Renal cortex interstitium (tissue), 11 donors: ENCODE results near the gene NR1H2. TPM values are rescaled to one million over a fixed set of nuclear protein-coding genes. Genes with fewer than 3 reads are reported as not detected.
"Not testable (repeated sequence)": the region's sequence is repeated elsewhere in the genome, so short reads cannot be mapped to it uniquely, and the experiment has no call there.

ENCODE experiments used
- DNase-seq, 11 donors: peaks; one replicate each; pipeline ENCODE4 v3.0.0-alpha.2; 2013; ENCODE audit warnings: low read depth in 9 of 11, low spot score in 4 of 11; ENCODE audit errors: extremely low read depth in 1 of 11
- polyA plus RNA-seq, 3 donors: library from polyadenylated mRNA; unstranded; fragments of 120-200 nt; gene quantifications; one replicate each; pipeline ENCODE4 v1.2.1, GENCODE V29; 2013; ENCODE audit not compliant: insufficient read length in 3 of 3

The NR1H2 gene
- polyA plus RNA-seq, 3 donors: 25.0 to 43.5 (median 38.5) TPM

GRCh38 chr19:50333737-50334617, 42.3 kb upstream of the NR1H2 start:
- DNase-seq: peak in 7 of 11 donors; percentile 66 to 94 (median 82)

DNA sequence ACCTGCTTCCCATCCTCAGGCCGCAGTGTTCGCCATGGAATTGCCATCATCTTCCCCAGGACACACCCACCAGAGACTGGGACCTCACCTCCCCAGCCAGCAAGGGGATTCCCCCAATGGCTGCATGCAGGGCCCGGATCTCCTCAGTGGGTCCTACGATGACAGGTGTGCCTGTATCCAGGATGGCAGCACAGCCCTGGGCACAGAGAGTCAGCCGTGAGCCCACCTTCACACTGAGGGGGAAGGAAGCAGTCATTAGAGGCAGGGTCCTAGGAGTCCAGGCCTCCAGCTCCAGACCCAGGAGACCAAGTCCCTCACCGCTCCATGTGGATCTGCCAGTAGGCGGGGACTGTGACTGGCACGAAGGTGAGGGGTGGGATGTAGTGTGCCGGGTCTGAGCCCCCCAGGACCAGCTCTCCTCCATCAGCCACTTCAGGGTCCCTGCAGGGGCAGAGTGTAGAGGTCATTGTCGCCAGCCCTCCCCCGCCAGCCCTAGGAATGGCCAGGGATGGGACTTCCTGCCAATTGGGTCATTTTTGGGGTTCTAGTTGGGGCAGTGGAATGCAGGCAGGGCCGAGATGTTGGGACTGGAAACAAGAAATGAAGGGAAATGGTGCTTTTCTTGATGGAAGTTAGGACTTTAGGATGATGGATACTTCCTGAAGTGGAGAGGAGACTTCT, 41.4 kb upstream of the NR1H2 start:
- no peak for DNase-seq

DNA sequence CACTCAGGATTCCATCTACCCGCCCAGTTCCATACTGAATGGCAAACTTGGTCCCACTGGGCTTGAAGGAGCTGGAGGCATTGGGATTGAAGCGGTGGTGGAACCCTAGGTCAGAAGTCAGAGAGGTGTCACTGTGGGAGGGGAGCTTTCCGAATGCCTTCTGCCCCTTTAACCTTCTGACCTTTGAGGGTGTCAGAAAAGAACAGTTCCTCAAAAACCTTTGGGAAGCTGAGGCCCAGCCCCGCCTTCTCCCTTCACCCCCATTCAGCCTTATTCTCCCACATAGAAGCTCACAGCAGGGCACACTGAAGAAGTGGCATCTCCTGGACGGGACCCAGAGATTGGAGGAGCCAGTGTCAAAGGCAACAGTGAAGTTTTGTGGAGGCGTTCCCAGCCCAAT, 39.2 kb upstream of the NR1H2 start:
- DNase-seq: not testable (repeated sequence)

GRCh38 chr19:50340331-50340730, 35.9 kb upstream of the NR1H2 start:
- no peak for DNase-seq

GRCh38 chr19:50341091-50341564, 35.1 kb upstream of the NR1H2 start:
- DNase-seq: no peak

DNA sequence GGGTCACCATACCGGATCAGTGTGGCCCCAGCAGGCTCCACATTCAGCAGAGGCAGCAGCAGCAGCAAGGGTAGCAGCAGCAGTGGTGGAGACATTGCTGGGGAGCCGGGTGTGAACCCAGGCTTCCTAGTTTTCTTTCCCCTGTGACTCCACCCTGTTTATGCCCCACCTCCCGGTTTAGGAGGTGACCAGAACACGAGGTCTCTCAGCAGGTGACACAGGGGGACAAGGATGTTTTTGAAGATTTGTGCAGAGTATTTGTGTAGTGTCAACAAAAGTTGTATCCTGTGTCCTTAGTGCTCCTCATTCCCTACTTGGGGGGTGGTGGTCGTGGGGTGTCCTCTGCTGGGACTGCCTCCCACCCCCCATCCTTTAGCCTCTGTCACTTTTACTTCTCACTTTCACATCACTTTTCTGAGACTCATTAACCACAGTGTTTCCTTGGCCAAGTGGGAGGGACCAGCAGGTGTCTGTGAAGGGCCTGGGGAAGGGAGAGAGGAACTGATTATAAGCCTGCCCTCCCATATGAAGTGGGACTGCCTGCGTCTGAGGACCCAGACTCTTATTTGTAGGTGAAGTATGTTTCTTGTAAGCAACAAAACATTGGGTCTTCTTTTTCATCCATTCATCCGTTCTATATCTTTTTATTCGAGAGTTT, 31.5 kb upstream of the NR1H2 start:
- no peak for DNase-seq

DNA sequence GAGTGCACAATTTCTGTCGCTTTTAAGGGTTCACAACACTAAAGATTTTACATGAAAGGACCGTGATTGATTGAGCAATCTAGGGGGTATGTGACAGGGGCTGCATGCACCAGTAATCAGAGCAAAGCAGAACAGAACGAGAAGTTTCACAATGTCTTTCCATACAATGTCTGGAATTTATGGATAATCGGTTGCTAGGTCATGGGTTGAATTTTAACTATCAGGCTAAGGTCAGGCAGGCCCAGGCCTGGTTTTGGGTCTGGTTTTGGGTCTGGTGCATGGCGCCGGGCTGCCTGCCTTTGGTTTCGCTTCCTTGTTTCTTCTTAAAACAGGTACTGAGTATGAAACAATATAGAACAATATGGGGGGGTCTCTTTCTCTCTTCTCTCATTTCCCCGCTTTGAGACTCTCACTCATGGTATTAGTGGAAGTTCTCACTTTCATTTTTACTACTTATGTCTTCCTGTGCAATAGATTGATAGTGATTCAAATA, 29.1 kb upstream of the NR1H2 start:
- not testable (repeated sequence) for DNase-seq

DNA sequence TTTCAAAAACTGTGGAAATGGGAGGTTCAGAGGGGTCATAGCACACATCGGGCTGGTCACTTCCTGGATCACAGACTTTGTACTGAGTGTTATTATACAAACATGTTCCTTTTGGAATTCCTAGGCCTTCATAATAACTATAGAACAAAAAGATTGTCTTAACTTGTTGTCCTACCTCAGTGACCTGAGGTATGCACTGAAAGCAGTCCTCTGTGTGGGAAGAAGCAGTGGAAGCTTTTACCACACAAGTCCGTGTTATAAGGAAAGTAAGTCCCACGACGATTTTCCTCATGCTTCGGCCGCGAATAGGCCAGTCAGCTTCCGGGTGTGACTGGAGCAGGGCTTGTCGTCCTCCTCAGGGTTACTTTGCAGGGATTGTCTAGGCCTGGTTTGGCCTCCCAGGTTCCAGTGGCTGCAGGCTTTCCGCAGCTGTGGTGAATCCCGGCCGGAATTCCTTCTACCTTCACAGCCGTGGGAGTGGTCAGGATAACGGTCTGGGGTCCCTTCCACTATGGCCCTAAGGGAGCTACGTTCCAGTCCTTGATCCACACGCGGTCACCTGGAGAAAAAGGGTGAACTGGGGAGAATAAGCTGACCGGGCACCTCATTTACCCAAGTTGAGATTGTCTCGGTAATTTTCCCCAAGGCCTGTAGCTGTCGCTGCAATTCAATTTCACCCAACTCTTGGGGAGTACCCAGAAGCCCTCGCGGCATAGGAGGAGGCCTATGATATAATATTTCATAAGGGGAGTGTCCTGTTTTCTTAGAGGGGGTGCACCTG, 26.8 kb upstream of the NR1H2 start:
- no peak for DNase-seq

GRCh38 chr19:50352242-50352641, 24.0 kb upstream of the NR1H2 start:
- DNase-seq: no peak

- DNase-seq: not testable (repeated sequence)
Observed at GRCh38 chr19:50353487-50353880, 22.8 kb upstream of the NR1H2 start.

DNA sequence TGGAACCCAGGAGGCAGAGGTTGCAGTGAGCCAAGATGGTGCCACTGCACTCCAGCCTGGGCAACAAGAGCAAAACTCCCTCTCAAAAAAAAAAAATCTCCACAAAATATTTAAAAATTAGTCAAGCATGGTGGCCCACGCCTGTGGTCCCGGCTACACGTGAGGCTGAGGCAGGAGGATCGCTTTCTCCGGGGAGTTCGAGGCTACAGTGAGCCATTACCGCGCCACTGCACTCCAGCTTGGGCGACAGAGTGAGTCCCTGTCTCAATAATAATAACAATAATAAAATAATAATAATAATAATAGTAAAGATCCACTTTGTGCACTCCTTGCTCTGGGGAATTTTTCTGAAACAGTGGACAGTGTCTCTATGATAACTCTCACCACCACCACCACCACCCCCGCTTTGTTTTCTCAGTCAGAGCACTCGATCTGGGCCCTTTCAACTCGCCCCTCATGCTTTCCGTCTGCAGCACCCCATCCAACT, 19.5 kb upstream of the NR1H2 start:
- no peak for DNase-seq

DNA sequence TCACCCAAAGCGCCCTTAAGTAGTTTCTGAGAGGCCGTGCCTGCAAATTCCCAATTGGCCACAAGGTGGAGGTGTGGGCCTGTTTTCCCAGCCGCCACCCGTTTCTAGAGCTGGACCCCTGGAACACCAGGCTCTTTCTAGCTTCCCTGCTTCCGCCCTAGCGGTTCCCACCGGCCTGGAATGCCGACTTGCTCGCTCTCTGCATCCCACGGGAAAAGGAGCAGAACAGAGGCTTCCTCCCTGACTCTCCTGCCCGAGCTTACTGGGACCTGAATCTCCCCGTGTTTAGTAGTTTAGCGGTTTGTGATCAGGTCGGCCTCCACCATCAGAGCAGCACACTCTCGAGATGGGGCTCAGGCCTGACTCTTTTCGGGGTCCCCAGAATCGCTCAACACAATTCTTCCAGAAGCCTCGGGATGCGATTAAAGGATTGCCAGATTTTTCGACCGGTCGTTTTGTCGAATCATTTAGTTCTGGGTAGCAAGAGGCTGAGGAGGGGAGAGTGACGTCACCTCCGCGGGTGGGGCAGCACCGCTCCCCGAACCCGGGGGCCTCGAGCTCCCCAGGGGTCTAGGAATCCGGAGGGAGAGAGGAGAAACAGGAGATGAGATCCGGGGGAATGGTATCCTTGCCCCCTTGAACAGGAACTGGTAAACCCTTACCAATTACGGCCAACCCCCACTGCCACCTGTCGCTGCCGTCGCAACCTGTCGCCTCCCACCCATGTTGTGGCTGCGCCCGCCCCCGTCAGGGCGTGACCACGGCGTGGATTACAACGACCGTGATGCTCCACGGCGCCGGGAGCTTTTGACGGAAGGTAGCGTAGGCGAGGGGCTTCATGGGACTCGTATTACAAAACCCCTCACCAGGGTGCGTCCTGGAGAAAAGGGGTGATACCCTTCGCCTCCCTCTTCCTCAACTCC, 18.8 kb upstream of the NR1H2 start:
- DNase-seq: peak in 5 of 11 donors; percentile 45 to 62 (median 56)

DNA sequence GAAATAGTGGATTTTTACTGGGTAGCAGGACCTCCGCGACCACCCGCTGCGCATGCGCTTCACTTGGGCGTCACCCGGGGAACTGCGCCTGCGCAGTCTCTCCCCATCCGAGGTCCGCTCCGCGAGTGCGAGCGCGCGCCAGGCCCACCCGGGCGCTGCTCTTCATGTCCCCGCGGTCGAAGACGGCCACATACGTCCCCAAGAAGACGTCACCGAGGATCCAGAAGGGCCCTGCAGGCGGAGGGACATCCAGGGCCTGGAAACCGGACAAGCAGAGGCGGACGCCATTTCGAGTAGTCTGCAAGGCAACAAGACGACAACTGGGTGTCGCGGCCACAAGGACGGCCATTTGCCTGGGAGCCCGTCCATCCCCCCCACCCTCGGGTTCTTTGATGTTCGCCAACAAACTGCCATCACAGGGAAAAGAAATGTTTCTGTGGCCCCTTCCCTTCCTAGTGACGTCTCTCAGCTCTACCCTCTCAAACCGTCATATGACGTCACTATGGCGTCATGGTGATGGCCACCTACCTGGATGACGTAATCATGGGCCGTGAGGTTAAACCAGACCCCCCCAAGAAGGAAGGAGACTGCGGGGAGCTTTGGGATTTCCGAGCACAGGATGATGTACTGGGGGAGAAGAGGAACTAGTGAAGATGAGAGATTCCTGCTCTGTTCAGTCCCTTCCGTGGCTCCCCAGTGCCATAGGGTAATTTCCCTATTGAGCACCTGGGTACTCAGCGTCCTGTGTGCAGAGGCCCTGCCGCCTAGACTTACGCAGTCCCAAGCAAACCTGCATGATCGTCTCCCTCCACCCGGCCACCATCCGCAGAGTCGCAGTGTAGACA, 17.6 kb upstream of the NR1H2 start:
- peak in 5 of 11 donors; percentile 43 to 71 (median 48) for DNase-seq

GRCh38 chr19:50359328-50359818, 16.9 kb upstream of the NR1H2 start:
- no peak for DNase-seq

DNA sequence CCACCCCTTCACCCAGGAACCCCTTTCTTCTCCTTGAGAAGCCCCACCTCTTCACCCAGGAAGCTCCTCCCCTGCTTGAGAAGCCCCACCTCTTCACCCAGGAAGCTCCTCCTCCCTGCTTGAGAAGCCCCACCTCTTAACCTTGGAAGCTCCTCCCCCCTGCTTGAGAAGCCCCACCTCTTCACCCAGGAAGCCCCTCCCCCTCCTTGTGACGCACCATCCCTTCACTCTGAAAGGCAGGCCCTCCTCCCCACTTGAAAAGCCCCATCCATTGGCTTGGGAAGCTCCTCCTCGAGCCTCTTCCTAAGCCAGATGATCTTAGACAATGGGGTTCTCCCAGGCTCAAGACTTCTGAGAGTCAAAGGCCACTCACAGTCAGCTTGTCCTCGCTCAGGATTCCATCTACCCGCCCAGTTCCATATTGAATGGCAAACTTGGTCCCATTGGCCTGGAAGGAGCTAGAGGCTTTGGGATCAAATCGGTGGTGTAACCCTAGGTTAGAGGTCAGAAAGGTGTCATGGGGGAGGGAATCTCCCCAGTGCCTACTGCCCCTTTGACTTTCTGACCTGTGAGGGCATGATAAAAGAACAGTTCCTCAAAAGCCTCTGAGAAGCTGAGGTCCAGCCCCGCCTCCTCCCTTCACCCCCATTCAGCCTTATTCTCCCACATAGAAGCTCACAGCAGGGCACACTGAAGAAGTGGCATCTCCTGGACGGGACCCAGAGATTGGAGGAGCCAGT, 14.8 kb upstream of the NR1H2 start:
- DNase-seq: no peak

DNA sequence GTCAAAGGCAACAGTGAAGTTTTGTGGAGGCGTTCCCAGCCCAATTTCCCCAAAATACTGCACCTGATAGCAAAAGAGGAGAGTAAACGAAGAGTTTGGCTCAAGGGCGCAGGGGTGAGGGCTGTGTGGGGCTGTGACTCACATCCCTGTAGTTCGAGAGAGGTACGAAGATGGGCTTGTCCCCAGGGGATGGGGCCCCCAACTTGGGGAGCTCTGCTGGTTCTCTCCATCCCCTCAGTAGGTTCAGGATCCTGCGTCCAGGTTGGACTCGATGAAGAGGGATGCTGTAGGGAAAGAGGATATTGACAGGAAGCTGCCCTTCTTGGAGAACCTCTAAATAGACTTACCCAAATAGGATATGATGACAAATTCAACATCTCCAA, 14.2 kb upstream of the NR1H2 start:
- DNase-seq: no peak
